NCI-H1092 (cell line): ENCODE measurements around the gene RIF1.

Source experiments
- DNase-seq: peaks from one replicate; lab custom pipeline; 2025; lab: John Stamatoyannopoulos, UW

RIF1 gene

GRCh38 chr2:151523850-151524249 is 114.1 kb downstream of the RIF1 start:
- no peak for DNase-seq

DNA sequence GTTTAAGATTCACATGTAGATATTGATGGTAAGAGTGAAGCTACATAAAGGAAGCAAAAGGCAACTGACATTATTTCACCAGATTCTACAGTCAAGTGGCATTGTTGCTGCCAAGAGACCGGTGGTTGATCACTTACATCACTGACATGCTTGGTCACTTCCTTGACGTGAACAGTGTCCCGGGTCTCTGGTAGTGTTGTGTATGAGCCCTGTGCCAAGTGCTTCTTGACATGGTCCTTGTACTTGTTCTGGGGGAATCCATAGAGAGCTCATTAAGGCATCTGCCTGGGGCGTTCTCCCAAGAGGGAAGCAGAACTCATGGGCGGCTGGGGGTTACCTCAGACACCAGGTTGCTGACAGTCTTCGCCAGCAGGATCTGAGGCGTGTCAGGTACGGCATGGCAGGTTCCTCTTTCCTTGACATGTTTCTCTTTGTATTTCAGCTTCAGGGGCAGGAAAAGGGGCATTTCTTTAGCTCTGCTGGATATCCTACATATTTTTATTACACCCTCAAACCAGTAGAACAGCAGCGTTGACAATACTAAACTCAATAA is 116.2 kb downstream of the RIF1 start:
- DNase-seq = no peak

GRCh38 chr2:151526572-151527090 is 116.9 kb downstream of the RIF1 start:
- DNase-seq = no peak
